Femur (tissue), 1 donor: ENCODE data around the gene RAD51D.
A peak's percentile ranks its signal among the peaks of the same experiment; 100 is the strongest.
"Not testable (repeated sequence)": the region's sequence is repeated elsewhere in the genome, so short reads cannot be mapped to it uniquely, and the experiment has no call there.

ENCODE experiments used
- DNase-seq: peaks from one replicate; pipeline ENCODE4 v3.0.0-alpha.2; 2017

Gene RAD51D

GRCh38 chr17:35119370-35120165 is at the start of gene RAD51D:
TSS of gene RAD51D (minus strand) at chr17:35119860. CDS start at chr17:35119613, 247 bp downstream.
- peak; percentile 82 for DNase-seq

GRCh38 chr17:35167666-35168065 is 48.0 kb upstream of the RAD51D start:
- no peak for DNase-seq

- DNase-seq, result no peak
Observed at GRCh38 chr17:35167046-35167445, 47.4 kb upstream of the RAD51D start.

- DNase-seq, result no peak
Observed at GRCh38 chr17:35166526-35166925, 46.9 kb upstream of the RAD51D start.

- no peak for DNase-seq
Observed at GRCh38 chr17:35164716-35165115, 45.1 kb upstream of the RAD51D start.

GRCh38 chr17:35163886-35164285 is 44.2 kb upstream of the RAD51D start:
- DNase-seq, result no peak

GRCh38 chr17:35162755-35163154 is 43.1 kb upstream of the RAD51D start:
- DNase-seq, result no peak

- DNase-seq, result no peak
Observed at GRCh38 chr17:35161281-35161761, 41.7 kb upstream of the RAD51D start.

GRCh38 chr17:35160354-35161201 is 40.9 kb upstream of the RAD51D start:
- DNase-seq, result no peak

- no peak for DNase-seq
Observed at GRCh38 chr17:35159940-35160339, 40.3 kb upstream of the RAD51D start.

- no peak for DNase-seq
Observed at GRCh38 chr17:35155246-35155645, 35.6 kb upstream of the RAD51D start.

- DNase-seq, result no peak
Observed at GRCh38 chr17:35154196-35155165, 34.8 kb upstream of the RAD51D start.

GRCh38 chr17:35152421-35153140 is 32.9 kb upstream of the RAD51D start:
- no peak for DNase-seq

- DNase-seq, result not testable (repeated sequence)
Observed at GRCh38 chr17:35151080-35151479, 31.4 kb upstream of the RAD51D start.

GRCh38 chr17:35149941-35150340 is 30.3 kb upstream of the RAD51D start:
- no peak for DNase-seq

- no peak for DNase-seq
Observed at GRCh38 chr17:35148144-35148543, 28.5 kb upstream of the RAD51D start.

GRCh38 chr17:35147375-35147905 is 27.8 kb upstream of the RAD51D start, which contains the start of gene UNC45B:
TSS of gene UNC45B (plus strand) at chr17:35147817. CDS start at chr17:35148264, 447 bp downstream.
- peak; percentile 62 for DNase-seq

- no peak for DNase-seq
Observed at GRCh38 chr17:35146214-35146833, 26.7 kb upstream of the RAD51D start.

GRCh38 chr17:35144840-35145239 is 25.2 kb upstream of the RAD51D start:
- DNase-seq, result no peak

- DNase-seq, result no peak
Observed at GRCh38 chr17:35142467-35142796, 22.8 kb upstream of the RAD51D start.
